Testis (tissue), 2 donors: ENCODE data around the gene CHN2.

Experiments used
- CTCF ChIP-seq, 3 experiments: fragments of 450-650 bp in 2 of 3; fragments of 200-600 bp in 1 of 3; sonication (generic) in 1 of 3; IDR thresholded peaks; one replicate each; pipeline ENCODE4 v1.5.1; 2016 to 2019; ENCODE audit warnings: antibody characterized with exemption in 3 of 3, mild to moderate bottlenecking in 2 of 3, moderate library complexity in 1 of 3
- POLR2A ChIP-seq: fragments of 450-650 bp; IDR thresholded peaks from one replicate; pipeline ENCODE4 v1.6.1; 2017; ENCODE audit warnings: antibody characterized with exemption, mild to moderate bottlenecking, moderate library complexity

GRCh38 chr7:29328811-29329210, 134.2 kb downstream of the CHN2 start:
- TF ChIP-seq CTCF (IDR thresholded peaks at IDR 0.05) (no peak), POLR2A (no peak)
